IMR-90 (cell line): ENCODE measurements around the gene ZNF329. TPM values are rescaled to one million over a fixed set of nuclear protein-coding genes. Genes with fewer than 3 reads are reported as not detected.

Experiments used
- ATAC-seq: fragments of 200-7000 bp; cut with Tn5 transposase; 2 replicates; pipeline ENCODE4 v1.9.1; 2020; ENCODE audit warnings: low read depth, mild to moderate bottlenecking, moderate library complexity
- BruUV-seq: library from RNA; stranded (reverse); fragments of 400-500 nt; replicated peaks from 2 replicates; lab custom pipeline; 2021; lab: Mats Ljungman, UMichigan
- CTCF ChIA-PET: fragments of 300-600 bp; formaldehyde crosslinking; extraction: SDS; loops from one replicate; lab custom pipeline; 2021; ENCODE audit warnings: antibody characterized with exemption; lab: Yijun Ruan, JAX
- POLR2A ChIA-PET: fragments of 300-600 bp; sonication (Branson Sonifier 250); formaldehyde crosslinking; loops from one replicate; lab custom pipeline; 2022; ENCODE audit warnings: antibody characterized with exemption; ENCODE audit not compliant: unreplicated experiment; lab: Charles Lee
- DNase-seq: peaks from one replicate; pipeline ENCODE4 v3.0.0; 2013
- H2AFZ ChIP-seq: replicated peaks from 2 replicates; pipeline ENCODE3; 2013; ENCODE audit warnings: low read length, mild to moderate bottlenecking; ENCODE audit not compliant: poor library complexity
- H2AK5ac ChIP-seq: 2 replicates; pipeline ENCODE4 v1.6.1; 2013; ENCODE audit warnings: low read depth, low read length, inconsistent platforms
- H2AK9ac ChIP-seq: replicated peaks from 2 replicates; pipeline ENCODE3; 2013; ENCODE audit warnings: mild to moderate bottlenecking, low read depth, low read length, moderate library complexity; ENCODE audit not compliant: poor library complexity
- H2BK120ac ChIP-seq: 2 replicates; pipeline ENCODE4 v1.6.1; 2013; ENCODE audit warnings: low read depth, low read length, inconsistent platforms
- H2BK15ac ChIP-seq: 3 replicates; pipeline ENCODE4 v1.6.1; 2013; ENCODE audit warnings: low read depth, low read length, inconsistent platforms
- H2BK20ac ChIP-seq: 2 replicates; pipeline ENCODE4 v1.6.1; 2013; ENCODE audit warnings: low read depth, mild to moderate bottlenecking, inconsistent platforms, low read length, moderate library complexity
- H2BK5ac ChIP-seq: 2 replicates; pipeline ENCODE4 v1.6.1; 2013; ENCODE audit warnings: mild to moderate bottlenecking, low read depth, low read length, inconsistent platforms; ENCODE audit not compliant: poor library complexity, severe bottlenecking
- H3K14ac ChIP-seq: replicated peaks from 2 replicates; pipeline ENCODE4 v1.6.1; 2013; ENCODE audit warnings: low read depth, low read length, inconsistent platforms
- H3K18ac ChIP-seq: 2 replicates; pipeline ENCODE4 v1.6.1; 2013; ENCODE audit warnings: low read depth, low read length, control low read depth
- H3K23ac ChIP-seq: 2 replicates; pipeline ENCODE4 v1.6.1; 2013; ENCODE audit warnings: low read depth, low read length, inconsistent platforms
- H3K27ac ChIP-seq: 2 replicates; pipeline ENCODE4 v1.5.1; 2013; ENCODE audit warnings: mild to moderate bottlenecking, control low read depth, low read length; ENCODE audit not compliant: insufficient read depth
- H3K27me3 ChIP-seq: 2 replicates; pipeline ENCODE4 v1.6.1; 2013; ENCODE audit warnings: low read length; ENCODE audit not compliant: control insufficient read depth, insufficient read depth
- H3K36me3 ChIP-seq: 2 replicates; pipeline ENCODE4 v1.6.1; 2013; ENCODE audit warnings: low read length, mixed read lengths; ENCODE audit not compliant: control insufficient read depth, insufficient read depth
- H3K4ac ChIP-seq: 2 replicates; pipeline ENCODE4 v1.6.1; 2013; ENCODE audit warnings: low read depth, low read length, inconsistent platforms
- H3K4me1 ChIP-seq: 2 replicates; pipeline ENCODE4 v1.6.1; 2013; ENCODE audit warnings: low read length, mixed read lengths; ENCODE audit not compliant: control insufficient read depth, insufficient read depth
- H3K4me2 ChIP-seq: 2 replicates; pipeline ENCODE4 v1.6.1; 2013; ENCODE audit warnings: low read depth, mild to moderate bottlenecking, control low read depth, low read length, moderate library complexity
- H3K4me3 ChIP-seq: 2 replicates; pipeline ENCODE4 v1.5.1; 2013; ENCODE audit warnings: low read depth, mild to moderate bottlenecking, control low read depth, low read length, moderate library complexity; ENCODE audit not compliant: insufficient read depth
- H3K56ac ChIP-seq: 2 replicates; pipeline ENCODE4 v1.6.1; 2013; ENCODE audit warnings: low read length, inconsistent platforms; ENCODE audit not compliant: insufficient read depth; ENCODE audit errors: extremely low read depth
- H3K79me1 ChIP-seq, 2 experiments: 2 replicates each; pipeline ENCODE4 v1.6.1; 2013; ENCODE audit warnings: low read length in 2 of 2, inconsistent platforms in 1 of 2, low read depth in 1 of 2
- H3K9ac ChIP-seq: 2 replicates; pipeline ENCODE4 v1.6.1; 2013; ENCODE audit warnings: low read depth, low read length, control low read depth
- H3K9me1 ChIP-seq: 2 replicates; pipeline ENCODE4 v1.6.1; 2013; ENCODE audit warnings: low read length, inconsistent platforms; ENCODE audit not compliant: insufficient read depth
- H3K9me3 ChIP-seq: 2 replicates; pipeline ENCODE4 v1.6.1; 2013; ENCODE audit warnings: low read length; ENCODE audit not compliant: control insufficient read depth, insufficient read depth
- H4K20me1 ChIP-seq: 2 replicates; pipeline ENCODE4 v1.6.1; 2013; ENCODE audit warnings: low read length, inconsistent platforms; ENCODE audit not compliant: insufficient read depth
- H4K5ac ChIP-seq: 2 replicates; pipeline ENCODE4 v1.6.1; 2013; ENCODE audit warnings: mild to moderate bottlenecking, low read depth, low read length, control low read depth
- H4K8ac ChIP-seq, 2 experiments: 2 replicates each; pipeline ENCODE4 v1.6.1; 2013; ENCODE audit warnings: low read depth in 2 of 2, low read length in 2 of 2, control low read depth in 1 of 2, inconsistent platforms in 1 of 2
- H4K91ac ChIP-seq: 2 replicates; pipeline ENCODE4 v1.6.1; 2013; ENCODE audit warnings: low read depth, low read length, inconsistent platforms; ENCODE audit not compliant: insufficient read depth
- FOS ChIP-seq: fragments of 150-350 bp; IDR thresholded peaks from 2 replicates; pipeline ENCODE4 v1.6.1; 2016; ENCODE audit warnings: low read depth, low read length
- MAZ ChIP-seq: IDR thresholded peaks from 2 replicates; pipeline ENCODE4 v1.6.1; 2012; ENCODE audit warnings: low read depth, mild to moderate bottlenecking, low read length, improper control_type of control experiment, moderate library complexity, borderline replicate concordance
- MXI1 ChIP-seq: IDR thresholded peaks from 2 replicates; pipeline ENCODE4 v1.6.1; 2012; ENCODE audit warnings: low read depth, mild to moderate bottlenecking, low read length, moderate library complexity, borderline replicate concordance
- POLR2A ChIP-seq: IDR thresholded peaks from 2 replicates; pipeline ENCODE4 v1.6.1; 2012; ENCODE audit warnings: mild to moderate bottlenecking, low read depth, low read length
- RFX5 ChIP-seq: IDR thresholded peaks from 2 replicates; pipeline ENCODE4 v1.8.0; 2012; ENCODE audit warnings: low read depth, mild to moderate bottlenecking, low read length, moderate library complexity
- USF2 ChIP-seq: fragments of 150-350 bp; IDR thresholded peaks from 2 replicates; pipeline ENCODE4 v1.6.1; 2017; ENCODE audit warnings: mild to moderate bottlenecking, antibody characterized with exemption, low read length, low read depth
- WGBS, 2 experiments: methylation state at CpG; one replicate each; pipeline versions ENCODE4 v1.1.5 to v1.1.7; 2013; ENCODE audit warnings: missing lambda C conversion rate in 2 of 2; ENCODE audit not compliant: insufficient read length in 1 of 2; ENCODE audit errors: extremely low coverage in 2 of 2; 5-methylcytosine and 5-hydroxymethylcytosine counted together
- dilution Hi-C: fragments of 300-500 bp; cut with HindIII; formaldehyde crosslinking; loops from one replicate; pipeline ENCODE4 v1.14.3; 2018; ENCODE audit warnings: low sequenced_read_pairs; ENCODE audit not compliant: unreplicated experiment
- in situ Hi-C: fragments of 300-500 bp; cut with MboI; formaldehyde crosslinking; loops from 3 replicates; pipeline ENCODE4 v1.14.3; 2019; ENCODE audit warnings: low sequenced_read_pairs, inconsistent platforms, mixed read lengths
- intact Hi-C: fragments of 100-400 bp; cut with micrococcal nuclease; formaldehyde crosslinking; loops from 2 replicates; pipeline ENCODE4 v1.10.0; 2022
- polyA plus RNA-seq, 3 experiments: library from polyadenylated mRNA; depleted of rRNA; stranded (reverse); fragments of >200 nt; gene quantifications; 2 replicates each; pipeline ENCODE4 v1.2.3, GENCODE V29; 2012; ENCODE audit warnings: low replicate concordance in 1 of 3
- total RNA-seq: library from RNA; depleted of rRNA; stranded (reverse); fragments of >200 nt; gene quantifications from 2 replicates; pipeline ENCODE4 v1.2.3, GENCODE V29; 2012

The ZNF329 gene
- total and polyA plus RNA-seq, 2 of the 4 experiments (the other 2 are of a cell fraction) = 4.7 to 16.8 TPM

GRCh38 chr19:58097781-58098681, 52.6 kb downstream of the ZNF329 start, which contains the start of gene ZSCAN18:
TSS of gene ZSCAN18 (minus strand) at chr19:58098231. CDS start at chr19:58090267, 7,964 bp downstream.
- Histone ChIP-seq H3K9me3 (peaks cover 46% of the 10 kb centered on the region), H2BK120ac (no peak within 1 kb of the TSS), H2BK20ac (no peak within 1 kb of the TSS), H4K91ac (no peak within 1 kb of the TSS), H4K8ac (peak within 1 kb of the TSS in 1 of 2 experiments; percentile 87; a peak in 2 of 4 replicates), H3K27ac (peak within 1 kb of the TSS; percentile 62), H3K4me1 (no peaks in the 10 kb centered on the region), H2AK5ac (no peak within 1 kb of the TSS), H3K4me3 (peak within 1 kb of the TSS; percentile 94), H2AFZ (peak within 1 kb of the TSS; percentile 97), H3K14ac (peak within 1 kb of the TSS; percentile 83; the same call in 1 of the 2 replicates), H3K56ac (no peak within 1 kb of the TSS), H3K9me1 (no peaks in the 10 kb centered on the region), H3K79me1 (no peaks in the 10 kb centered on the region), H4K5ac (peak within 1 kb of the TSS; percentile 65), H4K20me1 (no peaks in the 10 kb centered on the region), H2AK9ac (peak within 1 kb of the TSS; percentile 87), H3K4ac (peak within 1 kb of the TSS; percentile 66; the same call in 1 of the 2 replicates), H2BK15ac (no peak within 1 kb of the TSS), H3K23ac (no peak within 1 kb of the TSS; the same call in 1 of the 2 replicates), H3K27me3 (no peaks in the 10 kb centered on the region), H2BK5ac (no peak within 1 kb of the TSS), H3K18ac (no peak within 1 kb of the TSS), H3K4me2 (peak within 1 kb of the TSS; percentile 93), H3K9ac (peak within 1 kb of the TSS; percentile 82), H3K36me3 (peaks cover 2% of the 10 kb centered on the region; the same call in 1 of the 2 replicates)
- in situ Hi-C loops = no loop called here
- dilution Hi-C loops = no loop called here
- peak; percentile 100 for ATAC-seq
- BruUV-seq = no TSS peak
- peak; percentile 80 for TF ChIP-seq USF2
- TF ChIP-seq MXI1 = no peak
- no peak for TF ChIP-seq RFX5
- peak; percentile 74 for TF ChIP-seq POLR2A
- peak; percentile 71; the same call in 1 of the 2 replicates for TF ChIP-seq MAZ
- TF ChIP-seq FOS = 0 out of 2 replicates have a peak, but pooled peaks have one; percentile 11
- DNase-seq = peak; percentile 86
- ChIA-PET CTCF (no interaction called here), POLR2A (no interaction called here)
- 2% methylated on average over 36 of the region's 67 CpGs; no CpG with 5 or more reads in 1 of the 2 experiments for WGBS, 2 experiments
- intact Hi-C loops = no loop called here
